B cell (primary cell): ENCODE results near the gene CTSD. TPM values are rescaled to one million over a fixed set of nuclear protein-coding genes. Genes with fewer than 3 reads are reported as not detected.
"Not testable (repeated sequence)": the region's sequence is repeated elsewhere in the genome, so short reads cannot be mapped to it uniquely, and the experiment has no call there.

ENCODE experiments used
- ATAC-seq: fragments of 200-7000 bp; cut with Tn5 transposase; one replicate; pipeline ENCODE4 v1.10.0; 2021; ENCODE audit warnings: low read depth, mild to moderate bottlenecking, moderate number of reproducible peaks, moderate library complexity
- CTCF ChIA-PET: fragments of 350-600 bp; sonication (Branson Sonifier 250); formaldehyde crosslinking; loops from one replicate; lab custom pipeline; 2021; ENCODE audit warnings: antibody characterized with exemption, inconsistent platforms; lab: Charles Lee
- POLR2A ChIA-PET: fragments of 350-600 bp; sonication (Branson Sonifier 250); formaldehyde crosslinking; loops from one replicate; lab custom pipeline; 2021; ENCODE audit warnings: antibody characterized with exemption; lab: Charles Lee
- DNase-seq: peaks from one replicate; pipeline ENCODE4 v3.0.0; 2013
- H2AFZ ChIP-seq: 2 replicates; pipeline ENCODE4 v1.6.1; 2012; ENCODE audit warnings: mild to moderate bottlenecking, low read depth, low read length; ENCODE audit not compliant: insufficient read depth, poor library complexity, severe bottlenecking
- H3K27ac ChIP-seq, 2 donors: 1 replicate in 1 of 2; 2 replicates in 1 of 2; pipeline ENCODE4 v1.5.1; 2012 to 2013; ENCODE audit warnings: low read length in 2 of 2, mild to moderate bottlenecking in 2 of 2, moderate library complexity in 1 of 2
- H3K27me3 ChIP-seq, 4 experiments: fragments of 200-600 bp in 1 of 4; sonication (generic) in 1 of 4; replicated peaks in 1 of 4; 1 replicate in 2 of 4; 2 replicates in 2 of 4; pipeline versions ENCODE4 v1.6.1 to v1.7.0; 2013 to 2016; ENCODE audit warnings: low read length in 3 of 4, mild to moderate bottlenecking in 2 of 4, mixed read lengths in 1 of 4, moderate library complexity in 1 of 4; ENCODE audit not compliant: insufficient read depth in 4 of 4, control insufficient read depth in 3 of 4; ENCODE audit errors: control extremely low read depth in 1 of 4
- H3K36me3 ChIP-seq, 2 experiments: replicated peaks in 1 of 2; 1 replicate in 1 of 2; 2 replicates in 1 of 2; pipeline versions ENCODE4 v1.6.1 to v1.7.1; 2013; ENCODE audit warnings: low read length in 1 of 2; ENCODE audit not compliant: insufficient read depth in 2 of 2, control insufficient read depth in 1 of 2; ENCODE audit errors: control extremely low read depth in 1 of 2, extremely low read depth in 1 of 2
- H3K4me1 ChIP-seq, 2 donors: fragments of 200-600 bp in 1 of 2; sonication (generic) in 1 of 2; 1 replicate in 1 of 2; 2 replicates in 1 of 2; pipeline versions ENCODE4 v1.5.1 to v1.6.1; 2013 to 2017; ENCODE audit warnings: low read length in 2 of 2; ENCODE audit not compliant: control insufficient read depth in 2 of 2, insufficient read depth in 2 of 2
- H3K4me2 ChIP-seq: replicated peaks from 2 replicates; pipeline ENCODE3; 2012; ENCODE audit warnings: mild to moderate bottlenecking, low read depth, low read length; ENCODE audit not compliant: poor library complexity, severe bottlenecking
- H3K4me3 ChIP-seq, 5 experiments: fragments of 200-600 bp in 1 of 5; sonication (generic) in 1 of 5; 1 replicate in 3 of 5; 2 replicates in 2 of 5; pipeline versions ENCODE4 v1.5.1 to v1.7.0; 2011 to 2016; ENCODE audit warnings: low read length in 4 of 5, mild to moderate bottlenecking in 4 of 5, low read depth in 2 of 5, control low read depth in 1 of 5, moderate library complexity in 1 of 5; ENCODE audit not compliant: insufficient read depth in 1 of 5; ENCODE audit errors: control extremely low read depth in 1 of 5, extremely low read depth in 1 of 5
- H3K79me2 ChIP-seq: fragments of 200-600 bp; sonication (generic); one replicate; pipeline ENCODE4 v1.6.0; 2016; ENCODE audit warnings: low read length; ENCODE audit not compliant: control insufficient read depth, insufficient read depth
- H3K9ac ChIP-seq: fragments of 200-600 bp; sonication (generic); 2 replicates; pipeline ENCODE4 v1.6.1; 2017; ENCODE audit warnings: mild to moderate bottlenecking, low read length, moderate library complexity
- H3K9me3 ChIP-seq, 3 donors: one replicate each; pipeline versions ENCODE4 v1.6.1 to v1.7.1; 2013; ENCODE audit warnings: low read length in 2 of 3; ENCODE audit not compliant: control insufficient read depth in 2 of 3, insufficient read depth in 1 of 3; ENCODE audit errors: control extremely low read depth in 1 of 3
- H4K20me1 ChIP-seq: 2 replicates; pipeline ENCODE4 v1.6.0; 2012; ENCODE audit warnings: mild to moderate bottlenecking, low read length; ENCODE audit not compliant: insufficient read depth, control insufficient read depth, poor library complexity, severe bottlenecking
- H3K27ac Mint-ChIP-seq: one replicate; pipeline ENCODE4 v1.8.0; 2021; ENCODE audit warnings: mixed read lengths
- H3K27me3 Mint-ChIP-seq: one replicate; pipeline ENCODE4 v1.8.0; 2021; ENCODE audit warnings: mixed read lengths
- H3K4me1 Mint-ChIP-seq: one replicate; pipeline ENCODE4 v1.8.0; 2021; ENCODE audit warnings: mixed read lengths
- H3K4me3 Mint-ChIP-seq: one replicate; pipeline ENCODE4 v1.8.0; 2021; ENCODE audit warnings: mixed read lengths
- H3K9me3 Mint-ChIP-seq: one replicate; pipeline ENCODE4 v1.8.0; 2022; ENCODE audit warnings: mixed read lengths; ENCODE audit not compliant: insufficient read depth
- EZH2 ChIP-seq: IDR thresholded peaks from 2 replicates; pipeline ENCODE4 v1.6.1; 2012; ENCODE audit warnings: borderline replicate concordance, low read depth, mild to moderate bottlenecking, moderate library complexity, low read length; ENCODE audit not compliant: insufficient read depth, poor library complexity, severe bottlenecking
- WGBS: methylation state at CpG from one replicate; pipeline ENCODE4 v1.1.5; 2013; ENCODE audit warnings: missing lambda C conversion rate; ENCODE audit not compliant: insufficient coverage; 5-methylcytosine and 5-hydroxymethylcytosine counted together
- intact Hi-C: fragments of 100-400 bp; cut with micrococcal nuclease; formaldehyde crosslinking; loops from one replicate; pipeline ENCODE4 v1.10.0; 2022
- polyA plus RNA-seq: library from polyadenylated mRNA; depleted of rRNA; stranded (reverse); fragments of >200 nt; gene quantifications from 2 replicates; pipeline ENCODE4 v1.2.3, GENCODE V29; 2012
- total RNA-seq, 2 donors: library from RNA; stranded (reverse); fragments of 120-200 nt in 1 of 2; gene quantifications; 1 replicate in 1 of 2; 2 replicates in 1 of 2; pipeline versions ENCODE4 v1.2.3 to v1.2.4, GENCODE V29; 2013 to 2022
- TF ChIP-seq, protein P1 (sequence below): fragments of 200-600 bp; IDR thresholded peaks from one replicate; pipeline ENCODE4 v1.8.0; 2022; ENCODE audit warnings: antibody characterized with exemption, mild to moderate bottlenecking

CTSD gene
- total and polyA plus RNA-seq, 2 donors (not counting 1 experiment from before 2014, with no cell fraction given): 42.2 to 83.5 TPM

DNA sequence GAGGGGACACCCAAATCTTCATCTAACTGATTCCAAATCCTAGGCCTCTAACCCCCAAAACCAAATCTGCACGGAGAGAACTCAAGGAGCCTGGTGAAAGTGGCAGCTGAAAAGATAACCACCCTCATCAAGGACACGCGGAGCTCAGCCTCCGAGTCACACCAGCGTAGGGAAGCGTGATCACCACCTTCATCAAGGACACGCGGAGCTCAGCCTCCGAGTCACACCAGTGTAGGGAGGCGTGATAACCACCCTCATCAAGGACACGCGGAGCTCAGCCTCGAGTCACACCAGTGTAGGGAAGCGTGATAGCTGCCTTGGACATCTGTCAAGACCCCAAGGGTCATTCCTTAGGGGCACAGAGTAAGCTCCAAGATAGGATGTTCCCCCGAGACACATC lies 41.8 kb upstream of the CTSD start:
- H4K20me1 ChIP-seq: no peaks in the 10 kb centered on the region
- no peaks in the 10 kb centered on the region for H3K4me1 ChIP-seq
- ChIA-PET CTCF (interaction anchor here (0.7 kb wide), 2 partner anchors 27 to 112 kb away, joined by 3 read pairs; no protein-coding TSS in a partner anchor), POLR2A (interaction anchor here (0.6 kb wide), 1 partner anchor 43 kb away, joined by 6 read pairs; no protein-coding TSS in a partner anchor)
- TF ChIP-seq, protein P1, sequence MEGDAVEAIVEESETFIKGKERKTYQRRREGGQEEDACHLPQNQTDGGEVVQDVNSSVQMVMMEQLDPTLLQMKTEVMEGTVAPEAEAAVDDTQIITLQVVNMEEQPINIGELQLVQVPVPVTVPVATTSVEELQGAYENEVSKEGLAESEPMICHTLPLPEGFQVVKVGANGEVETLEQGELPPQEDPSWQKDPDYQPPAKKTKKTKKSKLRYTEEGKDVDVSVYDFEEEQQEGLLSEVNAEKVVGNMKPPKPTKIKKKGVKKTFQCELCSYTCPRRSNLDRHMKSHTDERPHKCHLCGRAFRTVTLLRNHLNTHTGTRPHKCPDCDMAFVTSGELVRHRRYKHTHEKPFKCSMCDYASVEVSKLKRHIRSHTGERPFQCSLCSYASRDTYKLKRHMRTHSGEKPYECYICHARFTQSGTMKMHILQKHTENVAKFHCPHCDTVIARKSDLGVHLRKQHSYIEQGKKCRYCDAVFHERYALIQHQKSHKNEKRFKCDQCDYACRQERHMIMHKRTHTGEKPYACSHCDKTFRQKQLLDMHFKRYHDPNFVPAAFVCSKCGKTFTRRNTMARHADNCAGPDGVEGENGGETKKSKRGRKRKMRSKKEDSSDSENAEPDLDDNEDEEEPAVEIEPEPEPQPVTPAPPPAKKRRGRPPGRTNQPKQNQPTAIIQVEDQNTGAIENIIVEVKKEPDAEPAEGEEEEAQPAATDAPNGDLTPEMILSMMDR: no peak
- no peak for TF ChIP-seq EZH2
- no peaks in the 10 kb centered on the region for H3K36me3 ChIP-seq
- Mint-ChIP-seq H3K9me3 (no peaks in the 10 kb centered on the region), H3K27me3 (peaks cover 47% of the 10 kb centered on the region), H3K4me1 (no peaks in the 10 kb centered on the region), H3K4me3 (no peak overlapping the region), H3K27ac (no peak overlapping the region)
- intact Hi-C loops: no loop called here
- no peak overlapping the region for H3K4me3 ChIP-seq
- peaks cover 0 to 5% (median 0%) of the 10 kb centered on the region in 3 donors for H3K9me3 ChIP-seq
- ATAC-seq (no peak), DNase-seq (no peak)
- no peak overlapping the region for H3K9ac ChIP-seq
- H3K27me3 ChIP-seq: peaks cover 0 to 4% (median 0%) of the 10 kb centered on the region in 4 experiments
- WGBS: 95% methylated on average over 14 of the region's 15 CpGs
- no peak overlapping the region for H3K4me2 ChIP-seq
- no peaks in the 10 kb centered on the region for H3K79me2 ChIP-seq
- H3K27ac ChIP-seq: no peak overlapping the region
- H2AFZ ChIP-seq: no peak overlapping the region

DNA sequence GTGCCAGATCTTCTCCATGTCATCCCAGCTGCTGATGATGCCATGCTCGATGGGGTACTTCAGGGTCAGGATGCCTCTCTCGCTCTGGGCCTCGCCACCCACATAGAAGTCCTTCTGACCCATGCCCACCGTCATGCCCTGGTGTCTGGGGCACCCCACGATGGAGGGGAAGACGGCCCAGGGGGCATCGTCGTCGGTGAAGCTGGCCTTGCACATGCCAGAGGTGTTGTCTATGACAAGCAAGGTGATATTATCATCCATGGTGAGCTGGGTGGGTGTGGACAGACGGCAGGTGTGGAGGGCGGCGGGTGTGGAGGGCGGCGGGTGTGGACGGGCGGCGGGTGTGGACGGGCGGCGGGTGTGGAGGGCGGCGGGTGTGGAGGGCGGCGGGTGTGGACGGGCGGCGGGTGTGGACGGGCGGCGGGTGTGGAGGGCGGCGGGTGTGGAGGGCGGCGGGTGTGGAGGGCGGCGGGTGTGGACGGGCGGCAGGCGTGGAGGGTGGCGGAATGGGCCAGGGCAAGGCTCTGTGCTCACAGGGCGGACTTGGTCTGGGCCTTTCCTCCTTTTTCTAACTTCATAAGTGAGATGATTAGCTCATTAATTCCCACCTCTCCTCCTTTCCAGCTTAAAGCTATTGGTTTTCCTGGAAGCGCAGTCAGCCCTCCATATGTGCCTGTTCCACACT lies 40.2 kb upstream of the CTSD start:
- not testable (repeated sequence) for H3K27ac ChIP-seq, H3K4me1 Mint-ChIP-seq
- CTCF ChIA-PET: interaction anchor here (2.0 kb wide), 1 partner anchor 110 kb away, joined by 6 read pairs; no protein-coding TSS in a partner anchor

More for the DNA sequence above, 40.2 kb upstream of the CTSD start:
- H3K27me3 ChIP-seq, H4K20me1 ChIP-seq, DNase-seq, H3K9me3 Mint-ChIP-seq, H3K36me3 ChIP-seq, H3K27ac Mint-ChIP-seq, H3K79me2 ChIP-seq, H3K4me1 ChIP-seq, H3K9ac ChIP-seq, H3K4me2 ChIP-seq, POLR2A ChIA-PET, H2AFZ ChIP-seq, ATAC-seq, H3K9me3 ChIP-seq, H3K4me3 Mint-ChIP-seq, intact Hi-C loops, H3K4me3 ChIP-seq: not testable (repeated sequence)
- 94% methylated on average over 6 of the region's 42 CpGs for WGBS
- H3K27me3 Mint-ChIP-seq: peaks cover 42% of the 10 kb centered on the region
